GM19240 (cell line): ENCODE data around the gene CYP4F2.
"Not testable (repeated sequence)": the region's sequence is repeated elsewhere in the genome, so short reads cannot be mapped to it uniquely, and the experiment has no call there.

Experiments used
- DNase-seq: peaks from one replicate; pipeline ENCODE4 v3.0.0; 2011; ENCODE audit warnings: low spot score; ENCODE audit not compliant: insufficient read length

The CYP4F2 gene

DNA sequence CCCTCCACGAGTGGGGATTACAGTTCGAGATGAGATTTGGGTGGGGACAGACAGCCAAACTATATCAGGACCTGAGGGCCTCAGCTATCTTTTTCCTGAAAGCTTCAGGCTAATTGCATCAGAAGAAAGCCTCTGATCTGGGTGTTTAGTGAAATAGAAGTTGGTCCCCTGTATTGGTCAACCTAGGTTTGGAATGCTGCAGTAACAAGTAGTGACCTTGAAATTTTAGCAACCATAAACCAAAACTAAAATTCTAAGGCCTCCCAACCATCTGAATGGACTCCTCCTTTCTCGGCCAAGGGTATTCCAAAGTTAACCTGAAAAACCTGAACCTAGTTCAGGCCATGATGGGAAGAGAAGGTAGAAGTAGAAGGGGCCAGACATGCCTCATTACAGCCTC lies 47.5 kb downstream of the CYP4F2 start:
- no peak for DNase-seq

DNA sequence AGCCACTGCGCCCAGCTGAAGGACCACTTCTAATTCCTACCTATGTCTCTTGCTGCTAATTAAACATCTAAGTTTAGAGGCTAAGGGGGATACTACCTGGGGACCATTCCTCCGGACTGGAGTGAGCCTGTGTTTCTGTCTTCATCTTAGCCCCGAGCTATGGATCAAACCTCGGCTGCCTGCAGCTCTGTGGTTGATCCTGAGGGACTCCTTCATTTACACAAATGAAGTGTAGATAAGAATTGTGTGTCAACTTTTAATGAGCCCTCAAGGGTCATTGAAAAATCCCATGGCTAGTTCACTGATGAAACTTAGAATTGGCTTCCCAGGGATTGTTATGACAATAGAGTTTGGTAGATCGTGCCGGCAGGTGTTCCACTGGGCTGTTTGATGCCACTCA lies 51.0 kb downstream of the CYP4F2 start:
- no peak for DNase-seq

DNA sequence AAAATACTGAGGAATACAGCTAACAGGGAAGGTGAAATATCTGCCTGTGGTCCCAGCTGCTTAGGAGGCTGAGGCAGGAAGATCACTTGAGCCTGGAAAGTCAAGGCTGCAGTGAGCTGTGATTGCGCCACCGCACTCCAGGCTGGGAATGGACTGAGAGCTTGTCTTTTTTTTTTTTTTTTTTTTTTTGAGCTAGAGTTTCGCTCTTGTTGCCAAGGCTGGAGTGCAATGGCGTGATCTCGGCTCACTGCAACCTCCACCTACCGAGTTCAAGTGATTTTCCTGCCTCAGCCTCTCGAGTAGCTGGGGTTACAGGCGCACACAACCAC lies 54.0 kb downstream of the CYP4F2 start:
- not testable (repeated sequence) for DNase-seq

DNA sequence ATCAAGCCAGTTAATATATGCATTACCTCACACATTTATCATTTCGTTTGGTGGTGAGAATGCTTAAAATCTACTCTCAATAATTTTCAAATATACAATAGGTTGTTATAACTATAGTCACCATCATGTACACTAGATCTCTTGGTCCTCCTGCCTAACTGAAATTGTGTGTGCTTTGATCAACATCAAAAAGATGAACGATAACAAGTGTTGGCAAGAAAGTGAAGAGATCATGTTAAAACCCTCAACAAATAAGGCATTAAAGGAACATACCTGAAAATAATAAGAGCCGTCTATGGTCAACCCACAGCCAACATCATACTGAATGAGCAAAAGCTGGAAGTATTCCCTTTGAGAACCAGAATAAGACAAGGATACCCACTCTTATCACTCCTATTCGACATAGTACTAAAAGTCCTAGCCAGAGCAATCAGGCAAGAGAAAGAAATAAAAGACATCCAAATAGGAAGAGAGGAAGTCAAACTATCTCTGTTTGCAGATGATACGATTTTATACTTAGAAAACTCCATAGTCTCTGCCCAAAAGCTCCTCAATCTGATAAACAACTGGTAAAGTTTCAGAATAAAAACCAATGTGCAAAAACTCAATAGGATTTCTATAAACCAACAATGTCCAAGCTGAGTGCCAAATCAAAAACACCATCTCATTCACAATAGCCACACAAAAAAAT lies 54.5 kb downstream of the CYP4F2 start:
- DNase-seq = no peak

DNA sequence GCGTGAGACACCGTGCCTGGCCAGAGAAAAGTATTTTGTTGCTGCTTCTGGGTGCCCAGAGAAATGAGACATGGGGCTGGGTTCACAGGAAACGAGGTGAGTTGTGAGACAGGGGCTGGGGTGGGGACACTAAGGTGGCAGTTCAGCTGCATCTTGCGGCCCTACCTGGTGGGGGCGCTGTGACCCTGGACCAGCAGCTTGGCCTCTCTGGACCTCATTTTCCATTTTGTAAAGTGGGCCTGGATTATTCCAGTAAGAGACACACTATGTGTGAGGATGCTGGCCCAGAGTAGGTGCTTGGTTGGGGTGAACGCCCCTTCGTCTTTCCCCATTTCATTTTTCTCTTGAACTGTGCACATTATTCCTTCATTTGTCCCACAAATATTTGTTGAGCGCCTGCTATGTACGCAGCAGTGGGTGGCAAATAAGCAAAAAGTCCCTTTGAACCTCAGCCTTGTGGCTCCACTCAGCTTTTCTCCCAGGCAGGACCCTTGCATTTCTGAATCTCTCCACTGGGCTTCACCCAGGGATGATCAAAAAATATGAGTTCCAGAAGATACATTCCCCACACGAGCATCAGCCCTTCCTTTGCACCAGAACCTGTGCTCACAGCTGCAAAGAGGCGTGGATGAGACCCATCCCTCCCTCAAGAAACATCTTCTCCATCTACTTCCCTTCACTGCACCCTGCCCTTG lies 55.9 kb downstream of the CYP4F2 start:
- DNase-seq = no peak

DNA sequence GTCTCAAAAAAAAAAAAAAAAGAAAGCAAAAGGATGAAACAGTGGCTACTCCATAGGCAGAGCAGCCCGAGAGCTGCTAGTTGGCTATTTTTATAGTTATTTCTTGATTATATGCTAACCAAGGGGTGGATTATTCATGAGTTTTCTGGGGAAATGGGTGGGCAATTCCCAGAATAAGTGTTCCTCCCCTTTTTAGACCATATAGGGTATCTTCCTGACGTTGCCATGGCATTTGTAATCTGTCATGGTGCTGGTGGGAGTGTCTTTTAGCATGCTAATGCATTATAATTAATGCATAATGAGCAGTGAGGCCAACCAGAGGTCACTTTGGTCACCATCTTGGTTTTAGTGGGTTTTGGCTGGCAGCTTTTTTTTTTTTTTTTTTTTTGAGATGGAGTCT lies 57.0 kb downstream of the CYP4F2 start:
- no peak for DNase-seq

DNA sequence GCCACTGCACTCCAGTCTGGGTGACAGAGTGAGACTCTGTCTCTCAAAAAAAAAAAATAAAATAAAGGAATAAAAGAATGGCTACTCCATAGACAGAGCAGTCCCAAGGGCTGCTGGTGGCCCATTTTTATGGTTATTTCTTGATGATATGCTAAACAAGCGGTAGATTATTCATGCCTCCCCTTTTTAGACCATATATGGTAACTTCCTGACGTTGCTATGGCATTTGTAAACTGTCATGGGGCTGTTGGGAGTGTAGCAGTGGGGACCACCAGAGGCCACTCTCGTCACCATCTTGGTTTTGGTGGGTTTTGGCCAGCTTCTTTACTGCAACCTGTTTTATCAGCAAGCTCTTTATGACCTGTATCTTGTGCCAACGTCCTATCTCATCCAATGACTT lies 58.0 kb downstream of the CYP4F2 start:
- not testable (repeated sequence) for DNase-seq

DNA sequence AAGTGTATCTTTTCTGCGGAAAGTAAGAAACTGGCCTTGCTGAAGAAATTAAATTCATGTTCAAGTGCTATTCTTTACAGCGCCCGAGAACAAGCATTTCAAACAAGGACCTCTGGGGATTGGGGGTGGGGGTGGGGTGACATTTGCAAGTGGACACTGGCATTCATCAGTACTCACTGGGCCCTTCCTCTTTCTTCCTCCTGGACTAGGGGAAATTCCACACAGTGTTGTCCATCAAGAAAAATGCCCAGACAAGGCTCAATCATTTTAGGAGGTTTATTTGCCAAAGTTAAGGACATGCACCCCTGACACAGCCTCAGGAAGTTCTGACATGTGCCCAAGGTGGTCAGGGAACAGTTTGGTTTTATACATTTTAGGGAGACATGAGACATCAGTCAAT lies 59.5 kb downstream of the CYP4F2 start:
- DNase-seq = no peak

DNA sequence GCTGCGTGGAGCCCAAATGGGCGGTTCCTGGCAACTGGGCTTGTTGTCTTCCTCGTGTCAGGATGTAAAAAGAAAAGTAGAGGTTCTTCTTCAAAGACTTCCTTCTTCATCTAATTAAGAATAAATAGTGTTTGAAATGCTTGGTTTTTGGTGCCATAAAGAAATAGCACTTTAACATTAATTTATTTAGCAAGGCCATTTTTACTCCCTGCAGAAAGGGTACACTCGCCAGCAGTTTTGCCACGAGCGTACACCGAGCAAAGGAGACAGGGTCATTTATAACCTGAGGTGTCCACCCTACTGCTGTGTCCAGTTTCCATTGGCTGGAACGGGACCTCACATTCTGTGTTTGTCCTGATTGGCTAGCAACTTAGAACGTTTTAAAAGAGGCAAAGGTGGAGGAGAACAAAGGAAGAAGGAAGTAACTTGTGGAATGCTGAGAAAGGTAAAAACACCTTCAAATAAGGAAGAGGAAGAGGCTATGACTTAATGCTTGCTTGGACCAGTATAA lies 60.6 kb downstream of the CYP4F2 start:
- no peak for DNase-seq

DNA sequence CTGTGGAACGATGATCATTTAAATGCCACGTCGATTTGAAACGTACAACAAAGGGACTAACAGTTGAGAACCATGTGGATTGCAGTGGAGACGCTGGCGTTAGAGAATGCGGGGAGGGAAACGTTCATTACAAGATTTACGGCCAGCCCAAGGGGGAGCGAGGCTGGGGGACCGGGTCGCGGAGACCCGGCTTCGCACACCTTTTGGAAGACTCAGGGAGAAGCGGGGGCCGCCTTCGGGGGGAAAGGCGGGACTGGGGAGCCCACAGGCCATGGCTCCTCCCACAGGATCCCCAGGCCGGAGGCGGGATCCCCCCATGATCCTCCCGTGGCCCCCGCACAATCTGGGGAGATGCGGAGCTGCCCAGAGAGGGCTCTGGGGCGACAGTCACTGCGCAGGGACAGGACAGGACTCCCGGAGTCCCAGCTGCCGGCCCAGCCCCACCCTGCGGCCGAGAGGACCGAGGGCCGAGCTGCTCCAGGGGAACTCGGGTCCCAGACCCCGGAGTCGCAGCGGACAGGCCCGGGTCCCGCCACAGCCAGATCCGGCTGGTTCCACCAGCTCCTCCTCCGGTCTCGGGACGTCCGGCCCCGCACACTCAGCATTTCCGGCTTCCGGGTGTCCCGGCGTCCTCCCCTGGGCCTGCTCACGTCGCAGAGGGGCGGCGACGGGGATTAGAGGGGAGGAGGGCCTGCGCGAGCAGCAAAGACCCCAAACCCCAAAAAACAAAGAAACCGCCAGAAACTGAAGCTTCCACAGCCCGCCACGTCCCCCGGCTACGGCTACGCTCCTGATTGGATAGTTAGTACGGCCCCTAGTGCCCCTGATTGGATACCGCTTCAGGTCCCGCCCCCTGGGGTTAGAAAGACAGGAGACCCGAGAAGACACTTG lies 61.3 kb downstream of the CYP4F2 start:
- peak; percentile 90 for DNase-seq

DNA sequence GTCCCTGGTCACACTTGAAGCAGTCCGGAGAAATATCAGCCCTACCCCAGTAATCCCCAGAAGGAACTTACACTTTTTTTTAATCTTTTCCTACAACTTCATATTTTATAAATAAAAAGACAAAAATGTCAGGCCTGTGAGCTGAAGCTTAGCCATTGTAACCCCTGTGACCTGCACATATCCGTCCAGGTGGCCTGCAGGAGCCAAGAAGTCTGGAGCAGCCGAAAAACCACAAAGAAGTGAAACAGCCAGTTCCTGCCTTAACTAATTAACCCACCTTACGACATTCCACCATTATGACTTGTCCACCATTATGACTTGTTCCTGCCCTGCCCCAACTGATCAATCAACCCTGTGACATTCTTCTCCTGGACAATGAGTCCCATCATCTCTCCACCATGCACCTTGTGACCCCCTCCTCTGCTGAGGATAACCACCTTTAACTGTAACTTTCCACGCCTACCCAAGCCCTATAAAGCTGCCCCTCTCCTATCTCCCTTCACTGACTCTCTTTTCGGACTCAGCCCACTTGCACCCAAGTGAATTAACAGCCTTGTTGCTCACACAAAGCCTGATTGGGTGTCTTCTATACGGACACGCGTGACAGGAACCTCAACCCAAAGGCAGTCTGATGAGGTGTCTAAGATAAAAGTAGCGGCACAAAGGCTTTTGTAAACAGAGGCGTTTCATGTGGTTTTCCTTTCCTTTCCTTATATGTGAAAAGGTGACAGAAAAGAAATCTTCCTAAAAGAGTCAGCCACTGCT lies 62.1 kb downstream of the CYP4F2 start:
- DNase-seq = not testable (repeated sequence)

DNA sequence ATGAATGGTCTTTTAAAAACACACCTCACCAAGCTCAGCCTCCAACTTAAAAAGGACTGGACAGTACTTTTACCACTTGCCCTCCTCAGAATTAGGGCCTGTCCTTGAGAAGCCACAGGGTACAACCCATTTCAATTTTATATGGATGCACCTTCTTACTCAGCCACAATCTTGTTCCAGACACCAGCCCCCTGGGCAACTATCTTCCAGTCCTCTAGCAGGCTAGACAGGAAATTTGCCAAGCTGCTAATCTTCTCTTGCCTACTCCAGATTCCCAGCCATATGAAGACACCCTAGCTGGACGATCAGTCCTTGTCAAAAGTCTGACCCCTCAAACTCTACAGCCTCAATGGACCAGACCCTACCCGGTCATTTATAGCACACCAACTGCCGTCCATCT lies 63.6 kb downstream of the CYP4F2 start:
- not testable (repeated sequence) for DNase-seq

DNA sequence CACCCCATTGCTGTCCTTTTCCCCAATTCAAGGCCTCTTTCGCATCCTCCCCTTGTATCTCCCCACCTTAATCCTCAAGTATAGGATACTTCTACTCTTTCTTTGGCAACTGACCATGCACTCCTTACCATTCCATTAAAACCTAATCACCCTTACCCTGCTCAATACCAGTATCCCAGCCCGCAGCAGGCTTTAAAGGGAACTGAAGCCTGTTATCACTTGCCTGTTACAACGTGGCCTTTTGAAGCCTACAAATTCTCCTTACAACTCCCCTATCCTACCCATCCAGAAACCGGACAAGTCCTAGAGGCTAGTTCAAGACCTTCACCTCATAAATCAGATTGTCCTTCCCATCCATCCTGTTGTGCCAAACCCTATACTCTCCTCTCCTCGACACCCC lies 66.2 kb downstream of the CYP4F2 start:
- no peak for DNase-seq

DNA sequence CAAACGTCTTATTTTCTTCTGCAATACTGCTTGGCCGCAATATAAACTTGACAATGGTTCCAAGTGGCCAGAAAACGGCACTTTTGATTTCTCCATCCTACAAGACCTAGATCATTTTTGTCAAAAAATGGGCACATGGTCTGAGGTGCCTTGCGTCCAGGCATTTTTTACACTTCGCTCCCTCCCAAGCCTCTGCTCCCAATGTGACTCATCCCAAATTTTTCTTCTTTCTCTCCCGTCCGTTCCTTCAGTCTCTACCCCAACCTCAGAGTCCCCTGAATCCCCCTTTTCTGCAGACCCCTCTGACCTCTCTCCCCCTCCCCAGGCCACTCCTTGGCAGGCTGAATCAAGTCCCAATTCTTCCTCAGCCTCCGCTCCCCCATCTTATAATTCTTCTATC lies 68.1 kb downstream of the CYP4F2 start:
- DNase-seq = no peak

DNA sequence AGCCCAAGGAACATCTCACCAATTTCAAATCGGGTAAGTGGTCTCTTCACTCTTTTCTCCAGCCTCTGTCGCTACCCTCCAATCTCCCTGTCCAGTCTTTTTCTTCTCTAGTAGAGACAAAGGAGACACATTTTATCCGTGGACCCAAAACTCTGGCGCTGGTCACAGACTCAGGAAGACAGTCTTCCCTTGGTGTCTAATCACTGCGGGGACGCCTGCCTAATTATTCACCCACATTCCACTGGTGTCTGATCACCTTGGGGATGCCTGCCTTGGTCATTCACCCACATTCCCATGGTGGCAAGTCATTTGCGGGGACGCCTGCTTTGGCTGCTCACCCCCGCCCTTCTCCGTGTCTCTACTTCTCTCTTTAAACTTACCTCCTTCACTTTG lies 68.6 kb downstream of the CYP4F2 start:
- no peak for DNase-seq

DNA sequence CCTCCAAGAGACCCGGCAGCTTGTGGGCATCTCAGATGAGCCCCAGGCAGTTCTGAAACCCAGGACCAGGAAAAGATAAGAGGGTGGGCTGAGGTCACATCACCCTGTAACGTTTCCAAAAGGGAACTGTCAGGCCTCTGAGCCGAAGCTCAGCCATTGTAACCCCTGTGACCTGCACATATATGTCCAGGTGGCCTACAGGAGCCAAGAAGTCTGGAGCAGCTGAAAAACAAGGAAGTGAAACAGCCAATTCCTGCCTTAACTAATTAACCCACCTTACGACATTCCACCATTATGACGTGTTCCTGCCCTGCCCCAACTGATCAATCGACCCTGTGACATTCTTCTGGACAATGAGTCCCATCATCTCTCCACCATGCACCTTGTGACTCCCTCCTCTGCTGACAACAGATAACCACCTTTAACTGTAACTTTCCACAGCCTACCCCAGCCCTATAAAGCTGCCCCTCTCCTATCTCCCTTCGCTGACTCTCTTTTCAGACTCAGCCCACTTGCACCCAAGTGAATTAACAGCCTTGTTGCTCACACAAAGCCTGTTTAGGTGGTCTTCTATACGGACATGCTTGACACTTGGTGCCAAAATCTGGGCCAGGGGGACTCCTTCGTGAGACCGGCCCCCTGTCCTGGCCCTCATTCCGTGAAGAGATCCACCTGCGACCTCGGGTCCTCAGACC lies 69.1 kb downstream of the CYP4F2 start:
- not testable (repeated sequence) for DNase-seq

DNA sequence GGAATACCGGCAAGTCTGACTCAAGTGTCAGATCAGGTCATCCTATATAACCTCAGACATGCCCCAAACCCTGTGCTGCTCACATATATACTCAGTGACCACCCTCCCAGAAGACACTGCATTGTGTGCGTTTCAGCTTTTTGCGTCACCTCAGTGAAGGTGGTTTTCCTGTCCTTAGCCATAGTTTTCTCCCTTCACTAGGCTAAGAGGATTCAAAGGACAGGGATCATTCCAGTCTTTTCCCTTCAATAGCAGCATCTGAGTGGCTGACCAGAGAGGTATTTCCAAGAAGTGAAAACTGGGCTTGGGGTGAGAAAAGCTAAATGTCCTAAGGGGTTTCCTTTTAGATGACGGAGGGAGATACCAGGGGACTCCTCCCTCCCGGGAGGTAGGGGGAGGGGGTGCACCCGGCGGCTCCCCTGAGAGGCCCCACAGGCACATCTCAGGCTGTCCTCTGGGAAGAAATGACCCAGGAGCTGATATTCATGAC lies 69.7 kb downstream of the CYP4F2 start:
- no peak for DNase-seq
